ENCODE data around the gene NUTF2. TPM values are rescaled to one million over a fixed set of nuclear protein-coding genes. Genes with fewer than 3 reads are reported as not detected.

NUTF2 gene
- total and polyA plus RNA-seq, 10 of the 15 experiments (the other 5 are each of a cell fraction or from before 2014, with no cell fraction given) = 116 to 342 (median 202) TPM

DNA sequence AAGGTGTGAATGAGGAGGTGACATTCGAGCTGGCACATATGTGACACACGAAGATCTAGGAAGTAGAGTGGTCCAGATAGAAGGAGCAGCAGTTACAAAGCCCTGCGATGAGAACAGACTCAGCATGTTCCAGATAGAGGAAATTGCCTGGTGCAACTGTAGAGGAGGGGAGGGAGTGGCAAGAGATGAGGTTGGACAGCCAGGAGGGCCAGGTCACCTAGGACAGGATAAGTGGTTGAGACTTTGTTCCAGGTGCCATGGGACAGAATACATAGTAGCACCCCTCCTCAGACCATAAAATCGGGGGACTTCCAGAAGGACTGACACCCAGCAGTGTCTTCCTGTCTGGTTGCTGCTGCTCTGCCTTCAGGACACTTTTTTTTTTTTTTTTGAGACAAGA is 11.8 kb downstream of the NUTF2 start:
- WGBS (ENCODE audit: insufficient coverage, insufficient replicate concordance, low lambda C conversion rate, missing lambda C conversion rate) = 58% methylated on average over 4 of the region's 4 CpGs
- Histone ChIP-seq H3K79me2 (ENCODE audit: control insufficient read depth, insufficient read depth, low read length) (peaks cover 56% of the 10 kb centered on the region), H3K4me3 (no peak overlapping the region), H3K9me3 (replicated peaks; ENCODE audit: control insufficient read depth, insufficient read depth, low read length) (no peaks in the 10 kb centered on the region), H3K9ac (ENCODE audit: control insufficient read depth, insufficient read depth, low read length) (no peak overlapping the region), H3K27ac (ENCODE audit: control insufficient read depth, insufficient read depth) (no peak overlapping the region), H3K4me1 (ENCODE audit: control insufficient read depth, insufficient read depth, low read length) (no peaks in the 10 kb centered on the region), H3K4me2 (ENCODE audit: control insufficient read depth, insufficient read depth) (no peak overlapping the region), H4K20me1 (ENCODE audit: control insufficient read depth, insufficient read depth) (0 out of 2 replicates have a peak, but pooled peaks cover 9% of the 10 kb centered on the region), H3K27me3 (replicated peaks in 1 of 2; ENCODE audit: control insufficient read depth in 2 of 2, insufficient read depth in 2 of 2, low read length in 1 of 2) (no peaks in the 10 kb centered on the region), H2AFZ (ENCODE audit: control insufficient read depth, low read depth, low read length) (no peak overlapping the region), H3K36me3 (ENCODE audit: control insufficient read depth in 2 of 2, insufficient read depth in 2 of 2, low read length in 1 of 2) (peaks cover 6 to 7% of the 10 kb centered on the region in 2 experiments; a peak in 3 of 4 replicates)
- ChIA-PET SMC1A (ENCODE audit: uncharacterized antibody, unreplicated experiment) (no interaction called here), POLR2A (interaction anchor here (0.6 kb wide), 2 partner anchors 15 to 358 kb away, joined by 3 read pairs; no protein-coding TSS in a partner anchor), RAD21 (ENCODE audit: unreplicated experiment) (no interaction called here), CTCF (no interaction called here)
- in situ Hi-C loops (cut with MboI) = no loop called here
- FAIRE-seq (no peak), ATAC-seq (no peak), DNase-seq (ENCODE audit: low read depth, low spot score) (no peak)
- no TSS peak for BruUV-seq (replicated peaks)
- intact Hi-C loops (cut with micrococcal nuclease; ENCODE audit: unreplicated experiment) = no loop called here
- TF ChIP-seq E2F4 (IDR thresholded peaks at IDR 0.05; ENCODE audit: low read depth, low read length) (no peak), POU2F2 (IDR thresholded peaks at IDR 0.05; ENCODE audit: borderline replicate concordance, low read depth, low read length) (no peak), NBN (IDR thresholded peaks at IDR 0.05) (no peak), SREBF1 (IDR thresholded peaks at IDR 0.05; ENCODE audit: low read length) (no peak), ZSCAN29 (IDR thresholded peaks at IDR 0.05) (no peak), KLF5 (IDR thresholded peaks at IDR 0.05; ENCODE audit: partially characterized antibody) (no peak), LARP7 (IDR thresholded peaks at IDR 0.05) (no peak)

Measured in GM12878 (cell line).